Erythroblast (primary cell): ENCODE results near the gene SAMHD1.

Experiments used
- GATA1 ChIP-seq: IDR thresholded peaks from 2 replicates; pipeline ENCODE4 v1.6.1; 2011; ENCODE audit warnings: low read depth, mild to moderate bottlenecking, control low read depth, low read length, moderate library complexity
- POLR2A ChIP-seq: IDR thresholded peaks from 2 replicates; pipeline ENCODE4 v1.6.1; 2011; ENCODE audit warnings: mild to moderate bottlenecking, low read length

DNA sequence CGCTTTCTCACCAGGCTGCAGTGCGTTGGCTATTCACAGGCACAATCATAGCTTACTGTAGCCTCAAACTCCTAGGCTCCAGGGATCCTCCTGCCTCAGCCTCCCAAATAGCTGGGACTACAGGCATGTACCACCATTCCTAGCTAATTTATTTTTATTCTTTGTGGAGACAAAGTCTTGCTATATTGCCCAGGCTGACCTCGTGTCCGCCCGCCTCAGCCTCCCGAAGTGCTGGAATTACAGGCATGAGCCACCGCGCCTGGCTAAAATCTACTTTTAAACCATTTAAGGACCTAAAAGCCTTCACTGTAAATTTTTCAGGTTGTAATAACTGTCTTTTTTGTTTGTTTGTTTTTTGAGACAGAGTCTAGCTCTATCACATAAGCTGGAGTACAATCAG is 15.2 kb downstream of the SAMHD1 start:
- no peak for TF ChIP-seq POLR2A
- TF ChIP-seq GATA1 = no peak
